Body of pancreas (tissue), 4 donors: ENCODE data around the gene ABCG1. TPM values are rescaled to one million over a fixed set of nuclear protein-coding genes. Genes with fewer than 3 reads are reported as not detected.
A peak's percentile ranks its signal among the peaks of the same experiment; 100 is the strongest.

ENCODE experiments used
- ATAC-seq: fragments of 150-250 bp; one replicate; pipeline ENCODE4 v1.9.1; 2016
- DNase-seq, 4 donors: peaks; one replicate each; pipeline ENCODE4 v3.0.0-alpha.2; 2019
- H3K27ac ChIP-seq, 4 donors: fragments of 200-600 bp; sonication (generic); 1 replicate in 3 of 4; 2 replicates in 1 of 4; pipeline versions ENCODE4 v1.5.1 to v1.6.1; 2016 to 2019; ENCODE audit warnings: mild to moderate bottlenecking in 1 of 4, mixed read lengths in 1 of 4, moderate library complexity in 1 of 4
- H3K27me3 ChIP-seq, 2 donors: fragments of 200-600 bp; sonication (generic); one replicate each; pipeline ENCODE4 v1.6.0; 2016; ENCODE audit warnings: mild to moderate bottlenecking in 1 of 2
- H3K36me3 ChIP-seq, 2 donors: fragments of 200-600 bp; sonication (generic); replicated peaks in 1 of 2; 2 replicates each; pipeline ENCODE4 v1.5.1; 2016; ENCODE audit warnings: low read depth in 2 of 2; ENCODE audit not compliant: insufficient read depth in 1 of 2
- H3K4me1 ChIP-seq: fragments of 200-600 bp; sonication (generic); one replicate; pipeline ENCODE4 v1.6.0; 2016
- H3K4me3 ChIP-seq, 2 donors: fragments of 200-600 bp; sonication (generic); 1 replicate in 1 of 2; 2 replicates in 1 of 2; pipeline ENCODE4 v1.5.1; 2016 to 2019
- H3K9me3 ChIP-seq, 3 donors: fragments of 200-600 bp; sonication (generic); 1 replicate in 2 of 3; 2 replicates in 1 of 3; pipeline ENCODE4 v1.5.1; 2016
- POLR2A ChIP-seq, 3 donors: fragments of 450-650 bp; IDR thresholded peaks; one replicate each; pipeline ENCODE4 v1.6.1; 2016; ENCODE audit warnings: antibody characterized with exemption in 3 of 3, mild to moderate bottlenecking in 2 of 3
- WGBS, 2 donors: methylation state at CpG; one replicate each; pipeline ENCODE4 v1.1.5; 2017; 5-methylcytosine and 5-hydroxymethylcytosine counted together
- intact Hi-C: fragments of 100-400 bp; cut with DNase I; formaldehyde crosslinking; loops from one replicate; pipeline ENCODE4 v1.15.1; 2023
- total RNA-seq, 2 donors: library from RNA; depleted of rRNA; stranded (reverse); fragments of >200 nt; gene quantifications; one replicate each; pipeline ENCODE4 v1.1.0, GENCODE V29; 2016
- TF ChIP-seq, protein P1 (sequence below), 7 experiments: fragments of 450-650 bp in 4 of 7; fragments of 200-600 bp in 3 of 7; sonication (generic) in 3 of 7; IDR thresholded peaks; one replicate each; pipeline ENCODE4 v1.5.1; 2016 to 2019; ENCODE audit warnings: antibody characterized with exemption in 7 of 7

The ABCG1 gene
- total RNA-seq, 2 donors from 2014 or later = 7.5 to 7.6 TPM

DNA sequence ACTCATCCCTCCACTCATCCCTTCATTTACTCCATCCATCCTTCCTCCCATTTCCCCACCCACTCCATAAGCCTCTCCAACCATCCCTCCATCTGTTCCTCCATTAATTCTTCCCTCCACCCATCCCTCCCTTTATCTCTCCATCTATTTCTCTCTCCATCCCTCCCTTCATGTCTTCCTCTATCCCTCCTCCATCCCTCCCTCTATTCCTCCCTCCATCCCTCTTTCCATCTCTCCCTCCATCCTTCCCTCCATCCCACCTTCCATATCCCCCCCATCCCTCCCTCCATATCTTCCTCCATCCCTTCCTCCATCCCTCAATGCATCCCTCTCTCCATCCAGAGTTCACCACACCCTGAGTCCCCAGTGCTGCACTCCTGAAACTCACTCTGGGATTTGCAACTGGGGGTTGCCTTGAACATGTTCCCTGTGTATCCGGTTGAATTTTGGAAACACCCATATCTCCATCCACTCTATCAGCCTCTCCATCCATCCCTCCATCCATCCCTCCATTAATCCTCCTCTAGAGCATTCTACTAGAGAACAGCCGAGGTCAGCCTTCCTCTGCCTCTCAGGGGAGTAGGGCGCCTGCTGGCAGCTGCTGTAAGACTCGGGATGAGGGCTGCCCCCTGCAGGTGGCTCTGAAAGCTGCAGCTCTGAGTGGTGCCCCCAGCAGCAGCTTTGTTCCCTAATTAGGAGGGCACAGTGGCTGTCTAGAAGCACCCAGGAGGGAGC lies 39.4 kb downstream of the ABCG1 start:
- 7 to 17% methylated on average over 3 to 4 of the region's 4 CpGs for WGBS, 2 donors
- TF ChIP-seq POLR2A (IDR thresholded peaks at IDR 0.05) = no peak
- TF ChIP-seq, protein P1, sequence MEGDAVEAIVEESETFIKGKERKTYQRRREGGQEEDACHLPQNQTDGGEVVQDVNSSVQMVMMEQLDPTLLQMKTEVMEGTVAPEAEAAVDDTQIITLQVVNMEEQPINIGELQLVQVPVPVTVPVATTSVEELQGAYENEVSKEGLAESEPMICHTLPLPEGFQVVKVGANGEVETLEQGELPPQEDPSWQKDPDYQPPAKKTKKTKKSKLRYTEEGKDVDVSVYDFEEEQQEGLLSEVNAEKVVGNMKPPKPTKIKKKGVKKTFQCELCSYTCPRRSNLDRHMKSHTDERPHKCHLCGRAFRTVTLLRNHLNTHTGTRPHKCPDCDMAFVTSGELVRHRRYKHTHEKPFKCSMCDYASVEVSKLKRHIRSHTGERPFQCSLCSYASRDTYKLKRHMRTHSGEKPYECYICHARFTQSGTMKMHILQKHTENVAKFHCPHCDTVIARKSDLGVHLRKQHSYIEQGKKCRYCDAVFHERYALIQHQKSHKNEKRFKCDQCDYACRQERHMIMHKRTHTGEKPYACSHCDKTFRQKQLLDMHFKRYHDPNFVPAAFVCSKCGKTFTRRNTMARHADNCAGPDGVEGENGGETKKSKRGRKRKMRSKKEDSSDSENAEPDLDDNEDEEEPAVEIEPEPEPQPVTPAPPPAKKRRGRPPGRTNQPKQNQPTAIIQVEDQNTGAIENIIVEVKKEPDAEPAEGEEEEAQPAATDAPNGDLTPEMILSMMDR (IDR thresholded peaks at IDR 0.05) = peak; percentile 72 to 84 (median 77)
- intact Hi-C loops = loop anchor here (5.0 kb wide), 1 partner anchor 111 kb away; no protein-coding TSS in a partner anchor
- no peak overlapping the region for H3K4me3 ChIP-seq
- peaks cover 18% of the 10 kb centered on the region for H3K4me1 ChIP-seq
- no peaks in the 10 kb centered on the region for H3K36me3 ChIP-seq
- peak; percentile 59 for ATAC-seq
- DNase-seq = peak; percentile 70 to 83 (median 75)
- no peak overlapping the region for H3K27ac ChIP-seq
- H3K27me3 ChIP-seq = no peaks in the 10 kb centered on the region
- no peaks in the 10 kb centered on the region for H3K9me3 ChIP-seq

- ATAC-seq (no peak), DNase-seq (peak in 1 of 4 donors; percentile 37)
- intact Hi-C loops = loop anchor here (5.0 kb wide), 1 partner anchor 112 kb away; no protein-coding TSS in a partner anchor
- WGBS, 2 donors = 55 to 59% methylated on average over 9 of the region's 9 CpGs
- peaks cover 20% of the 10 kb centered on the region for H3K4me1 ChIP-seq
- H3K9me3 ChIP-seq = no peaks in the 10 kb centered on the region
- no peak overlapping the region for H3K4me3 ChIP-seq
- no peak overlapping the region for H3K27ac ChIP-seq
- no peaks in the 10 kb centered on the region for H3K27me3 ChIP-seq
- no peak for TF ChIP-seq POLR2A (IDR thresholded peaks at IDR 0.05)
- TF ChIP-seq, protein P1 (IDR thresholded peaks at IDR 0.05) = peak in 1 of 7 experiments; percentile 2
- H3K36me3 ChIP-seq = no peaks in the 10 kb centered on the region
Observed at GRCh38 chr21:42258885-42259407, 40.0 kb downstream of the ABCG1 start.

DNA sequence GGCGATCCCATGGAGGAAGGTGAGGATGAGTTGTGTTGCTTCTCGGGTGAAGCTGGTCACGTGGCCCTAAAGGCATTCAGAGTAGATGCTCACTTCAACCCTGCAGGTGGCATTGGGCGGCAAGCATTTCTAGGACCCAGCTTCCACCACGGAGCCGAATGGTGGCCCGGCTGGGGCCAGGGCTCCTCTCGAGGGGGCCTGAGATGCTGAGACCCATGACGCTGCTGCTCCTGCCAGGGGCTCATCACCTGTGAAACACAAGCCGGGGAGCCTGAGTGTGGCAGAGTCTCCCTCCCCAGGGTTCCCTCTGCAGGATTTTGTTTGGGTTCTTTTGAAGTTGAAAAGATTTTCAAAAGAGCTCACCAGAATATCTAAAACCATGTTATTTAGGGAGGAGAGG lies 41.2 kb downstream of the ABCG1 start:
- no peaks in the 10 kb centered on the region for H3K9me3 ChIP-seq
- ATAC-seq (no peak), DNase-seq (no peak)
- H3K4me3 ChIP-seq = no peak overlapping the region
- TF ChIP-seq POLR2A (IDR thresholded peaks at IDR 0.05) = no peak
- TF ChIP-seq, protein P1 (IDR thresholded peaks at IDR 0.05) = no peak
- peaks cover 20% of the 10 kb centered on the region for H3K4me1 ChIP-seq
- H3K36me3 ChIP-seq = no peaks in the 10 kb centered on the region
- intact Hi-C loops = no loop called here
- no peak overlapping the region for H3K27ac ChIP-seq
- H3K27me3 ChIP-seq = no peaks in the 10 kb centered on the region
- 66 to 85% methylated on average over 4 to 10 of the region's 10 CpGs for WGBS, 2 donors

DNA sequence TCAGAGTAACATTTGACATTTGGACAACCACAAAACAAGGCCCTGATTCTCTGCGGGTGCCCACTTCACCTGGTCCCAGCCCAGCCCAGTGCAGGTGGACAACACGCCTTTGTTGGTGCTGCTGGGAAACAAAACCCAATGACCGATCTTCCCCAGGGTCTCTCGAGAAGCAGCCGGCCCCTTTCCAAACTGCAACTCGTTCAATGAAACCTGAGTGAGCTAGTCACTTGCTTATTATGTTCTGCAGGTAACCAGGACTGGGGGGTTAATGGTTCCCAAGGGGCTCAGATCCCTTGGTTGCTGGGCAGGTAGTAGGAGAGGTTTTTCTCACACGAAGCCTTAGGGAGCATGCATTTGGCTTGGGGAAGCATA lies 42.9 kb downstream of the ABCG1 start:
- Histone ChIP-seq H3K9me3 (no peaks in the 10 kb centered on the region), H3K27me3 (no peaks in the 10 kb centered on the region), H3K4me1 (peaks cover 20% of the 10 kb centered on the region), H3K36me3 (no peaks in the 10 kb centered on the region), H3K4me3 (no peak overlapping the region), H3K27ac (no peak overlapping the region)
- DNase-seq (no peak), ATAC-seq (no peak)
- WGBS, 2 donors = 76 to 88% methylated on average over 6 to 7 of the region's 7 CpGs
- intact Hi-C loops = no loop called here
- TF ChIP-seq, protein P1 (IDR thresholded peaks at IDR 0.05) = no peak
- TF ChIP-seq POLR2A (IDR thresholded peaks at IDR 0.05) = no peak
